Left ventricle myocardium superior (tissue), 1 donor: ENCODE data around the gene TM6SF1. TPM values are rescaled to one million over a fixed set of nuclear protein-coding genes. Genes with fewer than 3 reads are reported as not detected.
"Not testable (repeated sequence)": the region's sequence is repeated elsewhere in the genome, so short reads cannot be mapped to it uniquely, and the experiment has no call there.

Experiments used
- ATAC-seq: fragments of 200-7000 bp; cut with Tn5 transposase; one replicate; pipeline ENCODE4 v1.9.1; 2020; ENCODE audit warnings: mild to moderate bottlenecking, moderate library complexity
- DNase-seq: peaks from one replicate; pipeline ENCODE4 v3.0.0-alpha.2; 2020
- intact Hi-C: fragments of 100-400 bp; cut with micrococcal nuclease; formaldehyde crosslinking; loops from one replicate; pipeline ENCODE4 v1.11.0; 2022
- microRNA-seq: library from miRNA; unstranded; fragments of <30 nt; microRNA quantifications from one replicate; pipeline ENCODE4 v1.2.0, GENCODE V29; 2020; ENCODE audit warnings: borderline number of aligned reads
- total RNA-seq: library from RNA; stranded (reverse); fragmentation: NEBNext Ultra II Directional; extraction: Animal tissue kit (Norgen Biotek cat#: 25700); gene quantifications from one replicate; pipeline ENCODE4 v1.2.1, GENCODE V29; 2021
- donor health status: DM: no; HTN: yes; CAD: no; lungs with severe emphysema.

TM6SF1 gene
- total RNA-seq, 1 donor from 2014 or later = 6.5 TPM

GRCh38 chr15:83164111-83164770 lies 56.8 kb downstream of the TM6SF1 start:
- intact Hi-C loops = no loop called here
- DNase-seq (no peak), ATAC-seq (no peak)

GRCh38 chr15:83164771-83165404 lies 57.4 kb downstream of the TM6SF1 start:
- ATAC-seq (no peak), DNase-seq (no peak)
- intact Hi-C loops = no loop called here

GRCh38 chr15:83166218-83166617 lies 58.8 kb downstream of the TM6SF1 start:
- intact Hi-C loops = no loop called here
- DNase-seq (no peak), ATAC-seq (no peak)

GRCh38 chr15:83166830-83167229 lies 59.4 kb downstream of the TM6SF1 start:
- ATAC-seq (no peak), DNase-seq (no peak)
- intact Hi-C loops = no loop called here

GRCh38 chr15:83169576-83169975 lies 62.1 kb downstream of the TM6SF1 start:
- DNase-seq, intact Hi-C loops, ATAC-seq: not testable (repeated sequence)

- intact Hi-C loops = no loop called here
- ATAC-seq = no peak
- DNase-seq = no peak
Measured at GRCh38 chr15:83170474-83171165, 63.2 kb downstream of the TM6SF1 start.

- no peak for DNase-seq
- ATAC-seq = no peak
- intact Hi-C loops = no loop called here
Measured at GRCh38 chr15:83174891-83175290, 67.4 kb downstream of the TM6SF1 start.

- intact Hi-C loops = no loop called here
- ATAC-seq (no peak), DNase-seq (no peak)
Measured at GRCh38 chr15:83178390-83178789, 70.9 kb downstream of the TM6SF1 start.

- no peak for DNase-seq
- intact Hi-C loops = no loop called here
- no peak for ATAC-seq
Measured at GRCh38 chr15:83178869-83179325, 71.5 kb downstream of the TM6SF1 start.

- no peak for DNase-seq
- intact Hi-C loops = no loop called here
- ATAC-seq = no peak
Measured at GRCh38 chr15:83185561-83185960, 78.1 kb downstream of the TM6SF1 start.

Small RNA genes lying within 50 kb of the gene (microRNA-seq; reads per million reads assigned to microRNA genes)
- not detected for gene MIR4515

Other genes with a start within 250 kb of the TM6SF1 start
- gene HOMER2, start 154.9 kb upstream of the TM6SF1 start, total RNA-seq = 59.4 TPM
- gene RAMAC, start 121.4 kb upstream of the TM6SF1 start, total RNA-seq = 15.0 TPM
- gene C15orf40, start 96.0 kb upstream of the TM6SF1 start, total RNA-seq = 8.8 TPM
- 155 TPM for gene BTBD1, start 40.4 kb upstream of the TM6SF1 start, total RNA-seq
- gene HDGFL3, start 100.2 kb downstream of the TM6SF1 start, total RNA-seq = 36.7 TPM
- gene BNC1, start 177.0 kb downstream of the TM6SF1 start, total RNA-seq = 1.2 TPM